ENCODE data around the gene PFDN4.

DNA sequence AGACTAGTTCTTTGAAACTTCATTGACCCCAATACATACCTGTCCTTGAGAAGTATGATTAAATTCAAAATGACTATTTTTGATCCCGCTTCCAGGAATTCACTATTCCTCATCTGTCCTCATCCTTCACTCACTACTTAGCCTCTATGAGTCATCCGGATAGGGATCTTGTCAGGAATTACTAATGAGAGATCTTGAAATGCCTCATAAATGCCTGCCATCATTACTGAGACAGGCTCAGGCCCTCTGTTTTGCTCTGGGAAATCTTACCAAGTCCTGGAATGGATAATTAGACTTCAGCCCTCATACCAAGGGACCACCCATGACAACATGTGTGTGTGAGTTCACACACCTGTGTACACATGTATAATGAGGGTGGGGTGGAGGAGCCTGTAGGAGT lies 31.3 kb upstream of the PFDN4 start:
- TF ChIP-seq CHD1 (IDR thresholded peaks at IDR 0.05; ENCODE audit: low read depth, low read length): no peak
- TF ChIP-seq POLR2A (IDR thresholded peaks at IDR 0.05; ENCODE audit: low read depth, low read length): no peak
- TF ChIP-seq, protein P1, sequence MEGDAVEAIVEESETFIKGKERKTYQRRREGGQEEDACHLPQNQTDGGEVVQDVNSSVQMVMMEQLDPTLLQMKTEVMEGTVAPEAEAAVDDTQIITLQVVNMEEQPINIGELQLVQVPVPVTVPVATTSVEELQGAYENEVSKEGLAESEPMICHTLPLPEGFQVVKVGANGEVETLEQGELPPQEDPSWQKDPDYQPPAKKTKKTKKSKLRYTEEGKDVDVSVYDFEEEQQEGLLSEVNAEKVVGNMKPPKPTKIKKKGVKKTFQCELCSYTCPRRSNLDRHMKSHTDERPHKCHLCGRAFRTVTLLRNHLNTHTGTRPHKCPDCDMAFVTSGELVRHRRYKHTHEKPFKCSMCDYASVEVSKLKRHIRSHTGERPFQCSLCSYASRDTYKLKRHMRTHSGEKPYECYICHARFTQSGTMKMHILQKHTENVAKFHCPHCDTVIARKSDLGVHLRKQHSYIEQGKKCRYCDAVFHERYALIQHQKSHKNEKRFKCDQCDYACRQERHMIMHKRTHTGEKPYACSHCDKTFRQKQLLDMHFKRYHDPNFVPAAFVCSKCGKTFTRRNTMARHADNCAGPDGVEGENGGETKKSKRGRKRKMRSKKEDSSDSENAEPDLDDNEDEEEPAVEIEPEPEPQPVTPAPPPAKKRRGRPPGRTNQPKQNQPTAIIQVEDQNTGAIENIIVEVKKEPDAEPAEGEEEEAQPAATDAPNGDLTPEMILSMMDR (conservative IDR thresholded peaks at IDR 0.05; ENCODE audit: low read depth, low read length): no peak
- TF ChIP-seq BHLHE40 (IDR thresholded peaks at IDR 0.05; ENCODE audit: low read depth, low read length): no peak
- no peak for TF ChIP-seq RAD21 (IDR thresholded peaks at IDR 0.05; ENCODE audit: low read length)
- no peak for TF ChIP-seq NFE2L2 (IDR thresholded peaks at IDR 0.05; ENCODE audit: low read depth, low read length)
- TF ChIP-seq RCOR1 (IDR thresholded peaks at IDR 0.05; ENCODE audit: insufficient replicate concordance, low read length): no peak
